SH-SY5Y (cell line): ENCODE measurements around the gene NAALADL2.

ENCODE experiments used
- GATA2 ChIP-seq: IDR thresholded peaks from 2 replicates; pipeline ENCODE4 v1.6.1; 2011; ENCODE audit warnings: mild to moderate bottlenecking, low read depth, low read length
- GATA3 ChIP-seq: IDR thresholded peaks from 2 replicates; pipeline ENCODE4 v1.6.1; 2011; ENCODE audit warnings: low read depth, mild to moderate bottlenecking, low read length, moderate library complexity

DNA sequence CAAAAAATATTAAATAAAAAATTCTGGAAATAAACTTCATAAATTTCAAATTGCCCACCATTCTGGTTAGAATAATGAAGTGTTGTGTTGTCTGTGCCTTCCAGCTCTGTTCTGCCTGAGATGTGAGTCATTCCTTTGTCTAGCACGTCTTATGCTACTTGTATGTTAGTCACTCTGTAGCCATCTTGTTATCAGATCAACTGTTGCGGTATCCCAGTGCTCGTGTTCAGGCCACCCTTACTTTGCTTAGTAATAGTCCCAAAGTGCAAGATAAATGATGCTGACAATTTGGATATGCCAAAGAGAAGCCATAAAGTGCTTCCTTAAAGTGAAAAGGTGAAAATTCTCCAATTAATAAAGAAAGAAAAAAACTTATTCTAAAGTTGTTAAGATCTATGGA is 527.5 kb downstream of the NAALADL2 start:
- TF ChIP-seq GATA2, result no peak
- no peak for TF ChIP-seq GATA3
